Endothelial cell of umbilical vein (primary cell): ENCODE measurements around the gene MTAP.

Experiments used
- JUN ChIP-seq: IDR thresholded peaks from 2 replicates; pipeline ENCODE4 v1.6.1; 2011; ENCODE audit warnings: borderline replicate concordance, low read depth; ENCODE audit not compliant: insufficient read length, insufficient read depth
- MYC ChIP-seq: IDR thresholded peaks from one replicate; pipeline ENCODE4 v1.6.1; 2011; ENCODE audit warnings: mild to moderate bottlenecking, low read depth, low read length
- POLR2A ChIP-seq: IDR thresholded peaks from 2 replicates; pipeline ENCODE4 v1.6.1; 2012; ENCODE audit warnings: low read depth, mild to moderate bottlenecking, control low read depth, low read length
- POLR2AphosphoS5 ChIP-seq: IDR thresholded peaks from 2 replicates; pipeline ENCODE4 v1.6.1; 2012; ENCODE audit warnings: low read depth, mild to moderate bottlenecking, control low read depth, low read length, moderate library complexity; ENCODE audit not compliant: insufficient read depth
- TF ChIP-seq, protein P1 (sequence below), 2 donors: IDR thresholded peaks; 1 replicate in 1 of 2; 2 replicates in 1 of 2; pipeline ENCODE4 v1.5.1; 2011; ENCODE audit warnings: low read length in 2 of 2, mild to moderate bottlenecking in 2 of 2, moderate library complexity in 2 of 2, control low read depth in 1 of 2, inconsistent platforms in 1 of 2, low read depth in 1 of 2; ENCODE audit not compliant: insufficient read depth in 1 of 2; ENCODE audit errors: extremely low read depth in 1 of 2
- TF ChIP-seq, protein P2 (sequence below): IDR thresholded peaks from 2 replicates; pipeline ENCODE4 v1.6.1; 2011; ENCODE audit not compliant: insufficient read depth, insufficient read length

DNA sequence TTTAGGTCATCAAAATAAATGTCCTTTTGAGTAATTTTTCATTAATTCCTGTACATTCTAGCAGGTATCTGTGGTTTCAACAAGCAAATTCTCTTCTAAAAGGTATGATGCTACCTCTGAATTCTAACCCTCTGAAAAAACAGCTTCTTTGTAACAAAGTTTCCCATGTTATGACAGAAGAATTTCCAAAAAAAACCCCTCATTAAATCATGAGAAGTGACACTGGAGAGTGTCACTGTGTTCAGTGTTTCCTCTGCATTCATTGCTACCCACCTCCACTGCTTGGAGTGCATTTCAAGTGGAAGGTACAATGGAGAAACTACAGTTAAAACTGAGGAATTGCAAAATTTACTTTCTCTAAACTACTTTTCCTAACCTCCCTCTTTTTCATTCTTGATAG is 181.7 kb downstream of the MTAP start:
- TF ChIP-seq JUN (no peak), POLR2AphosphoS5 (no peak), POLR2A (no peak), MYC (no peak)
- TF ChIP-seq, protein P1, sequence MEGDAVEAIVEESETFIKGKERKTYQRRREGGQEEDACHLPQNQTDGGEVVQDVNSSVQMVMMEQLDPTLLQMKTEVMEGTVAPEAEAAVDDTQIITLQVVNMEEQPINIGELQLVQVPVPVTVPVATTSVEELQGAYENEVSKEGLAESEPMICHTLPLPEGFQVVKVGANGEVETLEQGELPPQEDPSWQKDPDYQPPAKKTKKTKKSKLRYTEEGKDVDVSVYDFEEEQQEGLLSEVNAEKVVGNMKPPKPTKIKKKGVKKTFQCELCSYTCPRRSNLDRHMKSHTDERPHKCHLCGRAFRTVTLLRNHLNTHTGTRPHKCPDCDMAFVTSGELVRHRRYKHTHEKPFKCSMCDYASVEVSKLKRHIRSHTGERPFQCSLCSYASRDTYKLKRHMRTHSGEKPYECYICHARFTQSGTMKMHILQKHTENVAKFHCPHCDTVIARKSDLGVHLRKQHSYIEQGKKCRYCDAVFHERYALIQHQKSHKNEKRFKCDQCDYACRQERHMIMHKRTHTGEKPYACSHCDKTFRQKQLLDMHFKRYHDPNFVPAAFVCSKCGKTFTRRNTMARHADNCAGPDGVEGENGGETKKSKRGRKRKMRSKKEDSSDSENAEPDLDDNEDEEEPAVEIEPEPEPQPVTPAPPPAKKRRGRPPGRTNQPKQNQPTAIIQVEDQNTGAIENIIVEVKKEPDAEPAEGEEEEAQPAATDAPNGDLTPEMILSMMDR (IDR thresholded peaks at IDR 0.05; ENCODE audit: extremely low read depth in 1 of 2, insufficient read depth in 1 of 2, low read depth in 1 of 2, low read length in 2 of 2) = no peak
- TF ChIP-seq, protein P2, sequence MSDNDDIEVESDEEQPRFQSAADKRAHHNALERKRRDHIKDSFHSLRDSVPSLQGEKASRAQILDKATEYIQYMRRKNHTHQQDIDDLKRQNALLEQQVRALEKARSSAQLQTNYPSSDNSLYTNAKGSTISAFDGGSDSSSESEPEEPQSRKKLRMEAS = no peak
